ENCODE measurements around the gene UGT3A2.

- no peak for TF ChIP-seq CTCF (conservative IDR thresholded peaks at IDR 0.05; ENCODE audit: low read depth, low read length)
- TF ChIP-seq EZH2 (IDR thresholded peaks at IDR 0.05; ENCODE audit: borderline replicate concordance, low read depth, low read length, poor library complexity, severe bottlenecking) = no peak
These were observed 31.0 kb downstream of the UGT3A2 start for GRCh38 chr5:36035696-36036095.

All from A673 (cell line).